ENCODE results near the gene FBXW8.
A peak's percentile ranks its signal among the peaks of the same experiment; 100 is the strongest.

The FBXW8 gene

GRCh38 chr12:116910645-116911451 lies at the start of gene FBXW8:
Gene FBXW8 (plus strand): TSS chr12:116910950. CDS start chr12:116911038, 88 bp downstream.
- Histone ChIP-seq H3K27ac (peak within 1 kb of the TSS; percentile 84 to 85), H3K4me3 (peak within 1 kb of the TSS; percentile 93)
- DNase-seq (ENCODE audit: low spot score): peak; percentile 80
- TF ChIP-seq, protein P1, sequence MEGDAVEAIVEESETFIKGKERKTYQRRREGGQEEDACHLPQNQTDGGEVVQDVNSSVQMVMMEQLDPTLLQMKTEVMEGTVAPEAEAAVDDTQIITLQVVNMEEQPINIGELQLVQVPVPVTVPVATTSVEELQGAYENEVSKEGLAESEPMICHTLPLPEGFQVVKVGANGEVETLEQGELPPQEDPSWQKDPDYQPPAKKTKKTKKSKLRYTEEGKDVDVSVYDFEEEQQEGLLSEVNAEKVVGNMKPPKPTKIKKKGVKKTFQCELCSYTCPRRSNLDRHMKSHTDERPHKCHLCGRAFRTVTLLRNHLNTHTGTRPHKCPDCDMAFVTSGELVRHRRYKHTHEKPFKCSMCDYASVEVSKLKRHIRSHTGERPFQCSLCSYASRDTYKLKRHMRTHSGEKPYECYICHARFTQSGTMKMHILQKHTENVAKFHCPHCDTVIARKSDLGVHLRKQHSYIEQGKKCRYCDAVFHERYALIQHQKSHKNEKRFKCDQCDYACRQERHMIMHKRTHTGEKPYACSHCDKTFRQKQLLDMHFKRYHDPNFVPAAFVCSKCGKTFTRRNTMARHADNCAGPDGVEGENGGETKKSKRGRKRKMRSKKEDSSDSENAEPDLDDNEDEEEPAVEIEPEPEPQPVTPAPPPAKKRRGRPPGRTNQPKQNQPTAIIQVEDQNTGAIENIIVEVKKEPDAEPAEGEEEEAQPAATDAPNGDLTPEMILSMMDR (IDR thresholded peaks at IDR 0.05): no peak

DNA sequence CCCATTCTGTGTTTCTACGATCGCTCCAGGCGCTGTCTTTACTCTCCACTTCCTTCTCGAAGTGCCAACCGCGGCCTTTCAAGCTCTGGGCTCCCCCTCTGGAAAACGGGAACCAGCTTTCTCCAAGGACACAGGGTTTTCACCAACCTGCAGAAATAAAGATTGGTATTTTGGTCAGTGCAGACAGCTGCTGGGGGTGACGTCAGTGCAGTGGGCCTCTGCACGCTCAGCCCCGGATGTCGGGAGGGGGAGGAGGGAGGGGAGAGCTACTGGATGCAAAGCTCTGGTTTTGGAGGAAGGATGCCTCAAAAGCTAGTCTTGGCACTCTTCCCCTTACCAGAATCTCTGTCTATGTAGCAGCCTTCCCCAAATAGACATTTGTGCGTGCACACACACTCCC lies 49.4 kb upstream of the FBXW8 start:
- TF ChIP-seq, protein P1 (IDR thresholded peaks at IDR 0.05): no peak
- no peak overlapping the region for H3K27ac ChIP-seq
- H3K4me3 ChIP-seq: peak overlapping the region; percentile 25
- no peak for DNase-seq (ENCODE audit: low spot score)

GRCh38 chr12:116862167-116862566 lies 48.6 kb upstream of the FBXW8 start:
- Histone ChIP-seq H3K27ac (no peak overlapping the region), H3K4me3 (no peak overlapping the region)
- TF ChIP-seq, protein P1 (IDR thresholded peaks at IDR 0.05): no peak
- DNase-seq (ENCODE audit: low spot score): no peak

DNA sequence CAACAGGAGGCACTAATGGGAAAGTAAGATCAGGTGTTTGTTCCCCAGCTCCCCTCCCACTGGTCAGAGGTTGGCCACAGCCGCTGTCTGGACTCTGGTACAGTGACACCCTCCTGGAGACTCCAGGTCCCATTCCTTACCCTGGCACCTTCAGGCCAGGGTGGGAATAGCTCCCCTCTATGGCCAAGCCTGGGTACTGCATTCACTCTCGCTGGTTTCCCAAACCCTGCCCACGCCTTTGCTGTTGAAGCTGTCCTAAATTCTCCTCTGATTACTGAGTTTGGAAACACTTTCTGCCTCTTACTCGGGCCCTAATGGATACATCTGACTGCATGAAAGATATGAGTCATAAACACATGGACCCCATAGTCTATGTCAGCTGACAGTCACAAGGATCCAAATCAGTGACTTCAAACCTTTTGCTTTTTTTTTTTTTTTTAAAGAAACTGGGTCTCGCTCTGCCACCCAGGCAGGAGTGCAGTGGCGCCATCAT lies 47.4 kb upstream of the FBXW8 start:
- TF ChIP-seq, protein P1 (IDR thresholded peaks at IDR 0.05): no peak
- Histone ChIP-seq H3K4me3 (no peak overlapping the region), H3K27ac (no peak overlapping the region)
- DNase-seq (ENCODE audit: low spot score): no peak

DNA sequence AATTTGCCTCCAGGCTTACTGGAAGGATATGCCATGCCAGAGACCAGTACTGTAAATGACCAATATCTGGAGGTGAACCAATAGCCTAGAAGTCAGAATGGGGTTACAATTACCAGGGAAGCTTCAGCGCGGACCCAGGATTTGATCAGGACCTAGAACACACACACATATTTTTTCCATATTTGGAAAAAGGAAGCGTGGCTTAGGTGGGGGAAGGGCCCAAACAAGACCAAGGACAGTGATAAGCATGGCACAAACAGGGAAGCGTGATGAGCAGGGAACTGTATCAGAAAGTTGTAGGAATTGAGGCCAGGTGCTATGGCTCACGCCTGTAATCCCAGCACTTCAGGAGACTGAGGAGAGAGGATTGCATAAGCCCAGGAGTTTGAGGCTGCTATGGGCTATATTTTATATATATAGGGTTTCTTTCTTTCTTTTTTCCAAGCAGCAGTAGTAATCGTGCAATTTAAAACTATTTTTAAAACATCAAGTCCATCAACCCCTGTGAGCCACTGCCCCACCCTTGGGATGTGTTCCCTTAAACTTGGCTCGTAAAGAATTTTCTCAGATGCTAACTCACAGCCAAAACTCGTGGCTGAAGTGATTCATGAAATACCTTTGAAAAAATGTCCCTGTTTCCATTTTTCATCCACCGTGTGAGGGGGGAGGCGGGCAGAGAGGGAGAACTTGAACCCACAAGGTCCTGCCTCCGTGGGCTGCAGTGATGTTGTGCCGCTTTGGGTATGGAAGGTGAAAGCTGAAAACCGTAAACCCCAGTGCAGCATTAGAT lies 46.2 kb upstream of the FBXW8 start:
- no peak for DNase-seq (ENCODE audit: low spot score)
- H3K4me3 ChIP-seq: no peak overlapping the region
- TF ChIP-seq, protein P1 (IDR thresholded peaks at IDR 0.05): no peak
- no peak overlapping the region for H3K27ac ChIP-seq

- TF ChIP-seq, protein P1 (IDR thresholded peaks at IDR 0.05): no peak
- DNase-seq (ENCODE audit: low spot score): no peak
- no peak overlapping the region for H3K4me3 ChIP-seq
- no peak overlapping the region for H3K27ac ChIP-seq
Measured at GRCh38 chr12:116867523-116867922, 43.2 kb upstream of the FBXW8 start.

Data from coronary artery (tissue), 2 donors.